Stimulated activated CD8-positive, alpha-beta memory T cell treated with anti-CD3 and anti-CD28 coated beads, Interleukin-15, amount 100 ng/mL, for 24 hours (primary cell): ENCODE measurements around the gene LRP1.
"Not testable (repeated sequence)": the region's sequence is repeated elsewhere in the genome, so short reads cannot be mapped to it uniquely, and the experiment has no call there.

Experiments
- DNase-seq: peaks from one replicate; pipeline ENCODE4 v3.0.0-alpha.2; 2020; ENCODE audit warnings: low read depth

LRP1 gene

DNA sequence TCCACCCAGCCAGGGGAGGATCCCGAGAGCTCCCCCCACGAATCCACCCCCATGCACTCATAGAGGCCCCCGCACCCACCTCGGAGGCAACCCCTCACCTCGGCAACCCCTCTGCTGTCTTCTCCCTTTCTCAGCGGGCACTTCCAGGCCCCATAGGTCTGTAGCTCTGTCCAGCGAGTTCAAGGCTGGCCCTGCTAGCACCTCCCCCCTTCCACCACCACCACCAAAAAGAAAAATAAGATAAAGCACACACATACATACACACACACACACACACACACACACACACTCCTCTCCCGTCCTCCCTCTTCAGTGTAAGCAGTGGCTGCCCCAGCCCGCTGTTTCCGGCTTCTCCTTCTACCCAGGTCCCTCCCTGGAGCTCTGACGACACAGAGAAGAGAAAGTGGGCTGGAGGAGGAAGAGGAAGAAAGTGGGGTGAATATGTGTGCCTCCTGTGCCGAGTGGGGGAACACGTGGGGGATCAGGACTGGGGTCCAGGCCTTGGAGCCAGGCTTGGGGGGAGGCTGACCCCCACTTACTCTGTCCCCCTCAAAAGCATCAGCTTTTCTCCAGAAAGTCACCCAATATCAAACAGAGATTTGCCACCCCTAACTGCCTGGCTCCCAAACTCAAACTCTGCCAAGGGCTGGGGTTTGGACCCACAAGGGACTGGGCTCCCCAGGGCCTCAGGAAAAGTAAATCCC is 17.1 kb upstream of the LRP1 start, which contains the start of gene STAT6:
TSS of gene STAT6 (minus strand) at position 332 of the 704 bp plus-strand sequence. CDS start 3,084 bp downstream, outside the sequence.
- peak; percentile 41 for DNase-seq

DNA sequence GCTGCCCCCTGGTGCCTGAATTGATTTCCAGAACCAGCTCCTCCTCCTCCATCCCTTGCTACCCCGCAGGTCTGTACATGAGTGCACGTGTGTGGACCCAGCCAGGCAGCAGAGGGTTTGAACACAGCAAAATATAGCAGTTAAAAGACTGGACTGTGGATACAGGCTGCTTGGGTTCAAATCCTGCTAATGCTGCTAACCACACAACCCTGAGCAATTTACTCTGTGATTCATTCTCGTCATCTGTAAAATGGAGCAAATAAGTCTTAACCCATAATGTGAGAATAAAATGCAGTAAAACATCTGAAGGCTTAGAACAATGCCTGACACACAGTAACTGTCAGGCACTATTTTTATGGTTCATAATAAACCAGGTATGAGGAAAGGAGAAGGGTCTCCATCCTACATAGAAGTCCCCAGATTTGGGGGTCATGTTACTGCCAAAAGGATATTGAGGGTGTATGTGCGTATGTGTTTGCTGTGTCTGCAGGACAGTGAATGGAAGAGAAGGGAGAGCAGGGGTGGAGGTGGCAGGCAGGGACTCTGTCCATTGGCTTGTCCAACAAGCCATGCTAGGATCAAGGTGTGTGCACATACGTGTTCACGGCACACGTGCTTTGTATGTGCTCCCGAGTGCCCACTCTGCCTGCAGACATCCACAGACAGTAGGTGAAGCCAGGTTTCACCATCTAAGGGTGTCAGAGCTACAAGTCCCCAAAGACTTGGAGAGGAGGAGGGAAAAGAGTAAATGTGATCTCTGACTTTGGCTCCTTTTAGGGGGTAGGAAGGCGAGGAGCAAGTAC is 15.6 kb upstream of the LRP1 start:
- peak; percentile 70 for DNase-seq

DNA sequence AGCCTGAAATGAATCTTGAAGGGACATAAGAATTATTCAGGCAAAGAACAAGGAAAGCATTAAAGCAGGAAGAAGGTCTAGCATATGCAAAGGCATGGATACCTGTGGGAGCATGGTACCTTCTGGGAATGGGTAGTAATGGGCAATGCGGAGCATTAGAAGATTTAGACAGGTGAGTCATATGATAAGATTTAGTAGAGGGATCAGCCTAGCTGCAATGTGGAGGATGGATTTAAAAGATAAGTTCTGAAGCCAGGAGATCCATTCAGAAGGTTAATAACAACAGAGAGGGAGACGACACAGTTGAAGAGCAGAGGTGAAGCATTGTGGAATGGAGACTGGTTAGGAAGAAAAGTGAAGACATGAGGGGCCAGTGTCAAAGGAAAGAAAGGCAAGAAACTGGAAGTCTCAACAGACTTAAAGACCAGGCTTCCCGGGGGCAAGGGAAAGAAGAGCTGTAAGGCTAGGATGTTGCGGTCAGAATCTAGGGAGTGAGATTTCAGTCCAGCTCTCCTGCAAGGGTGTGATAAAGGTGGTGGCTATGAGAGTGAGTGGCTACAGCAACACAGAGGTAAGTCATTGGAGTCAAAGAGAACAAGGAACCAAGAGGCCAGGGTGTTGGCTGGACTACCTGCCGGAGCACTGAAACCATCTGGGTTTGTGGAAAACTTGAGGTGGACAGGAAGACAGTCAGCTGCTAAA is 11.6 kb upstream of the LRP1 start:
- no peak for DNase-seq

DNA sequence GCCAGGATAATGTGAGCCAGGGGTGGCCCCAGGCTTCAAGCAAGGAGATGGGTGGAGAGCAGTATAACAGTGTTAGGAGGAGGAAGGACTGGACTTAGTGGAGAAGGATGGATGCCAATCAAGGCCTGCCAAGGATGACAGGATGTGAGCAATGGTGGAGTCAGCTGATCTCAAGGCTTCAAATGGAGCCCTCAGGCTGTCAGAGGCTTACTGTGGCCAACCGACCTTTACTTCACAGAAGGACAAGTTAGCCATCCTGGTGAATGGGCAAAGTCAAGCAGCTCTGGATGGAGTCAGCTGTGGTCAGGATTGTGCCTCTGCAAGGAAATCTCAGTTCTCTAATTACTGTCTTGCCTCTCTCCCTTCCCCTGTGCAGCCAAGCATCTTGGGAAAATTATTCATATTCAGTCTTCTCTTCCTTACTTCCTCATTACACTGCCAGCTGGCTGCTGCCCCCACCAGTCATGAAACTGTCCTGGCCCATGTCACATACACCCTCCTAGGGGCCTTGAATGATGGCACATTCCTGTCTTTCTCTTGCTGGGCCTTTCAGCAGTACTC is 9.5 kb upstream of the LRP1 start:
- no peak for DNase-seq

GRCh38 chr12:57119294-57120085 is 8.8 kb upstream of the LRP1 start:
- DNase-seq: no peak

GRCh38 chr12:57120718-57121117 is 7.6 kb upstream of the LRP1 start:
- DNase-seq: not testable (repeated sequence)

DNA sequence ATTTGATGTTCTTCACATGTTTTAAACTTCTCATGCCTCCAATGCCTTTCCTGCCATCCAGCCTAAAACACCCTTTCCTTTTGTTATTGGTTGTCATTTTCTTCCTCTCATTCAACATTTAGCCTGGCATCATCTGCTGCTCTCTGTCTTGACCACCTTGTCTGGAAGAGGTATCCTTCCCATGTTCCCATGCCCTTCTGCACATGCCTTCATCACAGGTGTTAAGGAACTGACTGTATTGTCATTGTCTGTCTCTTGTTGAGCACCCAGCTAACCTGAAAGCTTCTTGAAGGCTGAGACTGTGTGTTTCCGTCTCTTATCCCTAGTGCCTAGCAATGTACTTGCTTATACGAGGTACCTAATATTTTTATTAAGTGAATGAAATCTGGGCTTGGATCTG is 4.5 kb upstream of the LRP1 start:
- no peak for DNase-seq

- DNase-seq: peak; percentile 27
Measured at GRCh38 chr12:57124261-57124877, 3.9 kb upstream of the LRP1 start.

DNA sequence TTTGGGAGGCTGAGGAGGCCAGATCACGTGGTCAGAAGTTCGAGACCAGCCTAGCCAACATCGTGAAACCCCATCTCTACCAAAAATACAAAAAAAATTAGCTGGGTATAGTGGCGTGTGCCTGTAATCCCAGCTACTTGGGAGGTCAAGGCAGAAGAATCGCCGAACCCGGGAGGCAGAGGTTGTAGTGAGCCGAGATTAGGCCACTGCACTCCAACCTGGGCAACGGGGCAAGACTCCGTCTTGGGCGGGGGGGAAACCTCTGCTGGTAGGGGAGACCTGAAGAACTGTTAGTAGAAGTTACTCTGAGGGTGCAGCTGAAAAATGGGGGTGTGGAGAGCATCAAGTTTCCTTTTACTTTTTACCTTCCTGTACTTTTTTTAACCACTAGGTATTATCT is 2.2 kb upstream of the LRP1 start:
- no peak for DNase-seq

GRCh38 chr12:57126561-57126960 is 1.7 kb upstream of the LRP1 start:
- no peak for DNase-seq

GRCh38 chr12:57127101-57127725 is 1.1 kb upstream of the LRP1 start:
- DNase-seq: no peak

- no peak for DNase-seq
Measured at GRCh38 chr12:57128519-57129247, 400 bp downstream of the LRP1 start.

GRCh38 chr12:57129321-57129842 is 1.1 kb downstream of the LRP1 start:
- no peak for DNase-seq

- DNase-seq: no peak
Measured at GRCh38 chr12:57129889-57130288, 1.6 kb downstream of the LRP1 start.

GRCh38 chr12:57130941-57131340 is 2.7 kb downstream of the LRP1 start:
- no peak for DNase-seq

DNA sequence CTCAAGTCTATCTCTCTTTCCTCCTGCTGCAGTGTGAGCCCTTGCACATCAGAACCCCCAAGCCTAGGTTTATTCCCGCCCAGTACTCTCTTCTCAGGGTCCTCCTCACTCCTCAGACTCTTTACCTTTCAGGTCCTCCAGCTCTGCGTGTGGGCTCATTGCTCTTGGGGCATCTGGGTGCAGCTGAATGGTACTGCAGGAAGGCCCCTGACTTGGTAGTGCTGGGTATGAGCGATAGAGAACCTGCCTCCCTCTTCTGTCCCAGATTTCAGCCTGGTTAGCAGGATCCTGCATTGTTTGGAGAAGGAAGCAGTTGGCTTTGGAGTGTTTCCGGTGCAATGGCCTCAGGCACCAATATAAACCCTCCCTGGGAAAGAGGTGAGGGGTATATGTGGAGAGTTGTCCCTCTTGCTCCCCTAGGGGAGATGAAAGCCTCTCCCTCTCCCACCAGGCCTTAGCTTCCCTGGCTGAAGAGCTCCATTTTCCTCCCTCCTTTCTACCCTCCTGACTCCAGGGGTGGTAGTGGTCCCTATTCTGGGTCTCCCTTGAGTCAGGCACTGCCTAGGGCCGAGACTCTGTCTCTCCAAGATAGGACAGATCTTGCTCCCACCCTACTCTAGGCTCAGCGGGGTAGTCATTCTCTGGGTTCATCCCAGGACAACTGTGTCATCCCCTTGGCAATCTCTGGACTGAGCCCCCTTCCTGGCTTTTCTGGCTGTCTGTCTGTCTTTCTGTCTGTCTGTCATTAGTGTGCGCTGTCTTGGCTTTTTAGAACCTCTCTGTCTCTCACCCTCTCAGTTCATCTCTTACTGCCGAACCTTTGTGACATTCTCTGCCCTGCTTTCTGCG is 3.8 kb downstream of the LRP1 start:
- DNase-seq: no peak

GRCh38 chr12:57133013-57133569 is 4.8 kb downstream of the LRP1 start:
- DNase-seq: no peak

DNA sequence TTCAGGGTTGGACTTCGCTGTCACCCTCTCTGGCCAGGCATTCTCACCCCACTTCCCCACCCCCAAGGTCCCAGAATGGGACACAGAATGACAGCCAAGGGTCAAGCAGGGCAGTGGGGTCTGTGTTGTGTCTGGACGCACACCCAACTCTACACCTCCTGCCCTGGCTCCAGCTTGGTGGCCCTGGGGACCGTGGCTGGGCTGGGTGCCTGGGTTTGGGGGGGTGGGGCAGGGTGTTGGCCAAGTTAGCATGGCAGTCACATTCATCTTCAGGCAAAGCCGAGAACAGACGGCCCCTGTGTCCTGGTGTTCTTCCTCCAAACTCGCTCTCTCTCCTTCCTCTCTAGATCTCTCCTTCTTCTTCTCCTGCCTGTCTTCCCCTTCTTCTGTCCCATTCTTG is 5.6 kb downstream of the LRP1 start:
- DNase-seq: no peak

DNA sequence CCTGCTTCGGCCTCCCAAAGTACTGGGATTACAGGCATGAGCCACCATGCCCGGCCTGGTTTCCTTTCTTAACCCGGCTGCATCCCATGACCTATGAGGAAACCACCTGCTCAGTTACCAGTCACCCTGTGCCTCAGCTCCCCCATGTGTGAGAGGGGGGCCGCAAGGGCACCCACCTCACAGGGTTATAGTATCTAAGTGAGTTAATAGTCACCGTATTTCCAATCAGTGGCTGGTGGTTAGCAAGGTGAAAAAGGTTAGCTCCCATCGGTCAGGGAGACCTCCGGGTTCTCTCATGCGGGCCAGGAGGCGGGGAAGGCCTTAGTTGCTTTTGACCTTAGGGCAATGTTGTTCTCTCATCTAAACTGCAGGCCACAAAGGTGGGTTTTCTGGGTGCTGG is 6.7 kb downstream of the LRP1 start:
- DNase-seq: no peak
